SK-N-MC (cell line): ENCODE measurements around the gene LIN52.

Source experiments
- DNase-seq: peaks from one replicate; pipeline ENCODE4 v3.0.0-alpha.2; 2011; ENCODE audit warnings: low read depth, low spot score
- H3K27ac ChIP-seq: fragments of 200-600 bp; sonication (generic); 2 replicates; pipeline ENCODE4 v1.5.1; 2016; ENCODE audit warnings: mixed run types
- H3K36me3 ChIP-seq: fragments of 200-600 bp; sonication (generic); 2 replicates; pipeline ENCODE4 v1.6.1; 2017; ENCODE audit warnings: antibody characterized with exemption, low read length, mixed read lengths; ENCODE audit not compliant: insufficient read depth
- H3K4me3 ChIP-seq: fragments of 200-600 bp; sonication (generic); 2 replicates; pipeline ENCODE4 v1.5.1; 2016
- H3K9ac ChIP-seq: fragments of 200-600 bp; sonication (generic); 2 replicates; pipeline ENCODE4 v1.8.0; 2017; ENCODE audit warnings: mixed run types, mixed read lengths; ENCODE audit not compliant: insufficient read length
- H3K9me3 ChIP-seq: fragments of 200-600 bp; sonication (generic); 2 replicates; pipeline ENCODE4 v1.6.1; 2017; ENCODE audit warnings: low read depth, mild to moderate bottlenecking, antibody characterized with exemption, low read length, moderate library complexity, mixed read lengths
- EZH2 ChIP-seq: fragments of 200-600 bp; sonication (generic); IDR thresholded peaks from one replicate; pipeline ENCODE4 v1.6.1; 2017; ENCODE audit warnings: antibody characterized with exemption
- FOXP2 ChIP-seq: optimal IDR thresholded peaks from 2 replicates; pipeline ENCODE3; 2011; ENCODE audit warnings: mild to moderate bottlenecking, moderate library complexity; ENCODE audit not compliant: insufficient read depth; ENCODE audit errors: extremely low read length, control extremely low read depth
- POLR2AphosphoS5 ChIP-seq: IDR thresholded peaks from 2 replicates; pipeline ENCODE4 v1.6.1; 2012; ENCODE audit warnings: mild to moderate bottlenecking, low read depth, low read length, borderline replicate concordance

Gene LIN52

GRCh38 chr14:74194506-74195274 lies 109.9 kb downstream of the LIN52 start:
- Histone ChIP-seq H3K36me3 (no peaks in the 10 kb centered on the region), H3K9ac (no peak overlapping the region), H3K4me3 (no peak overlapping the region), H3K27ac (no peak overlapping the region), H3K9me3 (no peaks in the 10 kb centered on the region)
- no peak for DNase-seq
- no peak for TF ChIP-seq FOXP2

- no peak overlapping the region for H3K4me3 ChIP-seq
- no peak overlapping the region for H3K27ac ChIP-seq
- DNase-seq, result no peak
- TF ChIP-seq EZH2 (no peak), FOXP2 (no peak), POLR2AphosphoS5 (no peak)
- H3K9ac ChIP-seq, result no peak overlapping the region
- no peaks in the 10 kb centered on the region for H3K9me3 ChIP-seq
- no peaks in the 10 kb centered on the region for H3K36me3 ChIP-seq
Observed at GRCh38 chr14:74195623-74196022, 110.9 kb downstream of the LIN52 start.

DNA sequence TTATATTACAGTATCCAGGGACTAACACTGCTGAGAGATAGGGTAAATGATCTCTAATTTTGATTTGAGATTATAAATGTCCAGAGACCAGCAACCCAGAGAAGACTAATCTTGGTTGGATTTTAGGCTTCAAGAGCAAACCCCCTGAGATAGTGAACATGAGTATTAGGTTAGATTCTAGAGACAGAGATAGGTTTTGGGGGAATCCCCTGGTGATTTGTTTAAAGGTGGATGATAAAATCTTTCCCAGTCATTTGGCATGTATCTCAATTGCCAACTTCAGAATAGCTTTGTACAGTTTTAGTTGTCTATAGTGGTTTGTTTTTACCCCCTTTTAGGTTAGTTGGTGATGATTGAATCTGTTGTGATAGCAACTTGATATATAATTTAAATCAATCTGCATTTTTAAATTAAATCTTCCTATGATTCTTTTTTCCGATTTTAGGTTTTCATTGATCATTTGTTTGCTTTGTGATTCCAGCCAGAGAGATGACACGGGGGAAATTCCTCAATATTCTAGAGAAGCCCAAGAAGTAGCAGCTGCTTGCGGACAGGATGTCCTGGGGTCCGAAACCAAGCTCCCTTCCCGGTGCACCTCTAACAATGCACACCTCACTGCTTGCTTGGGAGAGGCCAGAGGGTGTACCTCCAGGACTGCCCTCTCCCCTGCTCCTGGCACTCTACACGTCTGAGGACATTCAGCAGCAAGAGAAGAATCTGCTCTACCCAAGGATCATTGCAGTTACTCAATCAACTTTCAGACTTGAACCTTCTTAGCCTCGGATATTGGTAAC lies 113.9 kb downstream of the LIN52 start:
- no peak overlapping the region for H3K27ac ChIP-seq
- no peak overlapping the region for H3K9ac ChIP-seq
- H3K4me3 ChIP-seq, result no peak overlapping the region
- H3K9me3 ChIP-seq, result no peaks in the 10 kb centered on the region
- TF ChIP-seq POLR2AphosphoS5 (no peak), EZH2 (no peak), FOXP2 (no peak)
- no peaks in the 10 kb centered on the region for H3K36me3 ChIP-seq
- DNase-seq, result no peak

DNA sequence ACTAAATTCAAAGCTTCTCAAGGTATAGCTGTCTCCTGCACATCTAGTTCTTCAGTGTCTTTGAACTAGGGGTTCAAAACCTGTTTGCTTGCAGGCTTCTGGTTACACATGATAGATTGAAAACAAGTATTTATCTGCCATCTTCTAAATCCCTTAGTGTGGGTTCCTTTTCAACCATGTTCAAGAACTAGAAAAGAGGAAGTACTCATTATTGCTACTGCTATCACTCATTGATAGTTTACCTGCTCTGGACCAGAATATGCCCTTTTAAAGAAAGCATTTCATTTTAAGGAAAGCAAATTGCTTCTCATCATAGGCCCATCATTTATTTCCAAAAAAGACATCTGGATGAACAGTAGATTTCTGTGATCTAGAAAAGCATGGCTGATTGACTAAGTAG lies 117.4 kb downstream of the LIN52 start:
- Histone ChIP-seq H3K27ac (no peak overlapping the region), H3K9me3 (no peaks in the 10 kb centered on the region), H3K36me3 (no peaks in the 10 kb centered on the region), H3K9ac (no peak overlapping the region), H3K4me3 (no peak overlapping the region)
- no peak for DNase-seq
- TF ChIP-seq FOXP2 (no peak), POLR2AphosphoS5 (no peak), EZH2 (no peak)

DNA sequence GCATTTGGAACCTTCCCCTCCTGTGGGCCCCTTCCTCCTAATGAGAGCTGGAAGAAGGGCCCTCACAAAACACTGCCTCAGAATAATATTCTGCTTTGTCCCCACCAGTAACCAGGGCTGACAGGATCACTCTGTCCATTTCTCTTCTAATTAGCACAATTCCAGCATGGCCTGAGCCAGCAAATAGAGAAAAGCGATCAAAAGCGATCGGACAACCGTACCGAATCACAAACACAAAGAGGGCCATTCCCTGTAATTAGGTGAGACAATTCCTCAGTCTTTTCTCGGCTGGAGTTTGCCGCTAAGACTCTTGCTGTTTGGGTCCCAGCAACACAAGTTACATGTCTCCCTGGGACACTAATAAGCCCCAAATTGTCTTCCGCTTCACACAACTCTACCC lies 118.9 kb downstream of the LIN52 start:
- H3K36me3 ChIP-seq, result no peaks in the 10 kb centered on the region
- no peak for TF ChIP-seq FOXP2
- no peak for TF ChIP-seq EZH2
- no peak for TF ChIP-seq POLR2AphosphoS5
- H3K9me3 ChIP-seq, result no peaks in the 10 kb centered on the region
- no peak overlapping the region for H3K4me3 ChIP-seq
- no peak for DNase-seq
- no peak overlapping the region for H3K27ac ChIP-seq
- H3K9ac ChIP-seq, result no peak overlapping the region

DNA sequence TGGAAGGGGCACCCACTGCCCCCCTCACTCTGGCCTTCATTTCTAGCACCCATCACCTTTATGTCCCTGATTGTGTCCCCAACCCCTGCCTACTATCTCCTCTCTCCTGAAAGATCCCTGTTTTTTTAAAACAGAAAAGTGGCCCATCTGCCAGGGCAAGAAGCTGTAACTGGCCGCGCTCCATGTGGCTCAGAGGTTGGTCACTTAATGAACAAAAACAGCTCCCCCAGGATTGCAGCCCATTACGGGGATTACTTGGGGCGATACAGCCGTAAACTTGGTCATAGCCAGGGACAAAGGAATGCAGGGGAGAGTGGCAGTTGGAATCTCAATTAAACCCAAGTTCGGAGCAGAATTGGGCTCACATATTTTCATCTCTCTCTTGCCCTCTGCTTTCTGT lies 119.7 kb downstream of the LIN52 start:
- H3K27ac ChIP-seq, result no peak overlapping the region
- no peak for DNase-seq
- no peak for TF ChIP-seq FOXP2
- no peak for TF ChIP-seq EZH2
- no peak for TF ChIP-seq POLR2AphosphoS5
- H3K9me3 ChIP-seq, result no peaks in the 10 kb centered on the region
- no peaks in the 10 kb centered on the region for H3K36me3 ChIP-seq
- no peak overlapping the region for H3K9ac ChIP-seq
- H3K4me3 ChIP-seq, result no peak overlapping the region

DNA sequence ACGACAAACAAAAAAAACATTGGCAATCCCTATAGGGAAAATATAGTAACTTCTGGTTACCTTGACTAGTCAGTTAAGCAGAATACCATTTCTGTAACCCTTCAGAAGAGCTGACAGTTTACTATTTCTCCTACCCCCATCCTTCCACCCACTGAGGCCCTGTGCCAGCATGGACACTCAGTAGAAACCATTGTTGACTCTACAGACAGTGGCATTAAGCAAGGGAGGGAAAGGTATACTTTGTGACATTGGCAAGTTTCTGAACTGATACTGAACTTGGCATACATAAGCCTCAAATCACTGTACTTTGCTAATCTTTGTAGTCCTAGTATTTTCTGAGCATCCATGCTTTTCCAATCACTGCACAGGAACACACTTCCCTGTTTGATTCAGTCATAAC lies 121.1 kb downstream of the LIN52 start:
- no peaks in the 10 kb centered on the region for H3K9me3 ChIP-seq
- TF ChIP-seq POLR2AphosphoS5 (no peak), FOXP2 (no peak), EZH2 (no peak)
- H3K27ac ChIP-seq, result no peak overlapping the region
- H3K4me3 ChIP-seq, result no peak overlapping the region
- no peaks in the 10 kb centered on the region for H3K36me3 ChIP-seq
- no peak for DNase-seq
- H3K9ac ChIP-seq, result no peak overlapping the region

DNA sequence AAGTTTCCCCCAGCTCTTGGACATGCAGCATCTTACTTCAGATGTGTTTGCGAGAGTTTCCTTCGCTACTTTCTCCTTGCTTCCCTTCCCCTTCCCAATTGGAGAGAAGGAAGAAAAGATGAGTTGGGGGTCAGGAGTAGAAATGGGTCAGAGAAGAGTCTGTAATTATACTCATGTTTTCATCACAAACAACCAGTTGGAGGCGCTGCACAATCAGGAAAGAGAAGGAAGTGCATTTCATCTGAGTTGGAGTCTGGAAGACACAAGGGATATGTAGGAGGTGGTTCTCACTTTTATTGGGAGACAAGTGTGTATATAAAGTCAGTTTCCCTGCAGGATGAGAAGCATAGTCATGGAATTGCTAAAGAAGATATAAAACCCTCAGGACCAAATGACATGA lies 123.2 kb downstream of the LIN52 start:
- H3K4me3 ChIP-seq, result no peak overlapping the region
- no peaks in the 10 kb centered on the region for H3K9me3 ChIP-seq
- no peak overlapping the region for H3K9ac ChIP-seq
- no peak for DNase-seq
- no peak for TF ChIP-seq FOXP2
- H3K27ac ChIP-seq, result no peak overlapping the region
- H3K36me3 ChIP-seq, result no peaks in the 10 kb centered on the region
